ENCODE data around the gene ZMIZ1.

Gene ZMIZ1

GRCh38 chr10:79092292-79092896, 23.6 kb downstream of the ZMIZ1 start:
- TF ChIP-seq, protein P1, sequence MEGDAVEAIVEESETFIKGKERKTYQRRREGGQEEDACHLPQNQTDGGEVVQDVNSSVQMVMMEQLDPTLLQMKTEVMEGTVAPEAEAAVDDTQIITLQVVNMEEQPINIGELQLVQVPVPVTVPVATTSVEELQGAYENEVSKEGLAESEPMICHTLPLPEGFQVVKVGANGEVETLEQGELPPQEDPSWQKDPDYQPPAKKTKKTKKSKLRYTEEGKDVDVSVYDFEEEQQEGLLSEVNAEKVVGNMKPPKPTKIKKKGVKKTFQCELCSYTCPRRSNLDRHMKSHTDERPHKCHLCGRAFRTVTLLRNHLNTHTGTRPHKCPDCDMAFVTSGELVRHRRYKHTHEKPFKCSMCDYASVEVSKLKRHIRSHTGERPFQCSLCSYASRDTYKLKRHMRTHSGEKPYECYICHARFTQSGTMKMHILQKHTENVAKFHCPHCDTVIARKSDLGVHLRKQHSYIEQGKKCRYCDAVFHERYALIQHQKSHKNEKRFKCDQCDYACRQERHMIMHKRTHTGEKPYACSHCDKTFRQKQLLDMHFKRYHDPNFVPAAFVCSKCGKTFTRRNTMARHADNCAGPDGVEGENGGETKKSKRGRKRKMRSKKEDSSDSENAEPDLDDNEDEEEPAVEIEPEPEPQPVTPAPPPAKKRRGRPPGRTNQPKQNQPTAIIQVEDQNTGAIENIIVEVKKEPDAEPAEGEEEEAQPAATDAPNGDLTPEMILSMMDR (IDR thresholded peaks at IDR 0.05) = no peak
- H3K4me3 ChIP-seq (ENCODE audit: low read depth in 1 of 2, low read length in 1 of 2) = no peak overlapping the region
- peaks cover 20 to 25% of the 10 kb centered on the region in 2 experiments for H3K4me1 ChIP-seq (ENCODE audit: control insufficient read depth in 1 of 2, insufficient read depth in 1 of 2, low read depth in 1 of 2, low read length in 1 of 2)
- no peaks in the 10 kb centered on the region for H3K9me3 ChIP-seq
- H3K27me3 ChIP-seq = no peaks in the 10 kb centered on the region
- H3K36me3 ChIP-seq = no peaks in the 10 kb centered on the region
- no peak overlapping the region for H3K27ac ChIP-seq

GRCh38 chr10:79093658-79094411, 25.1 kb downstream of the ZMIZ1 start:
- TF ChIP-seq, protein P1 (IDR thresholded peaks at IDR 0.05) = no peak
- no peaks in the 10 kb centered on the region for H3K36me3 ChIP-seq
- H3K4me1 ChIP-seq (ENCODE audit: control insufficient read depth in 1 of 2, insufficient read depth in 1 of 2, low read depth in 1 of 2, low read length in 1 of 2) = peaks cover 14 to 15% of the 10 kb centered on the region in 2 experiments
- H3K27ac ChIP-seq = peak overlapping the region; percentile 30
- H3K27me3 ChIP-seq = no peaks in the 10 kb centered on the region
- peak overlapping the region in 1 of 2 experiments; percentile 19 for H3K4me3 ChIP-seq (ENCODE audit: low read depth in 1 of 2, low read length in 1 of 2)
- H3K9me3 ChIP-seq = no peaks in the 10 kb centered on the region

DNA sequence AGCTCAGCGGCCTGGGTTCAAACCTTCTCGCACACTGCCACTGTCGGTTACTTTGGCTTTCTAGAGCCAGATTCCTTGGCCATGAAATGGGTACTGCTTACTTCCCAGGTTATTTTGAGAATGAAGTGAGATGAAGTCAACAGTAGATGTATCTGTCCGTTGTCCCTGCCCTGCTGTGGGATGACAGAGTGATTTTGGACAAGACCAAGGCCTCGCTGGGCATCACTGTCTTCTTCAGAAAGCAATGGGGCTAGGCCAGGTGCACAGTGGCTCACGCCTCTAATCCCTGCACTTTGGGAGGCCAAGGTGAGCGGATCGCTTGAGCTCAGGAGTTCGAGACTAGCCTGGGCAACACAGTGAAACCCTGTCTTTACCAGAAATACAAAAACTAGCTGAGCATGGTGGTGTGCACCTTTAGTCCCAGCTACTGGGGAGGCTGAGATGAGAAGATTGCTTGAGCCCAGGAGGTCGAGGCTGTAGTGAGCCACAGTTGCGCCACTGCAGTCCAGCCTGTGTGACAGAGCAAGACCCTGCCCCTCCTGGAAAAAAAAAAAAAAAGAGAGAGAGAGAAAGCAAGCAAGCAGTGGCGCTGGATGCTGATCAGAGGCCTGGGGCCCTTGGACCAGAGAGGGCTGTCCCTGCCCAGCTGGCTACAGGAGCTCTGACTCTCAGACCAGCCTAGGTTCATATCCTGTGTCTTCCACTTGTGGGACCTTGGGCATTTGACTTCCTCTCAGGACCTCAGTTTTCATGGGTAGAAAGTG, 25.8 kb downstream of the ZMIZ1 start:
- H3K4me1 ChIP-seq (ENCODE audit: control insufficient read depth in 1 of 2, insufficient read depth in 1 of 2, low read depth in 1 of 2, low read length in 1 of 2) = peaks cover 14 to 15% of the 10 kb centered on the region in 2 experiments
- no peaks in the 10 kb centered on the region for H3K27me3 ChIP-seq
- TF ChIP-seq, protein P1 (IDR thresholded peaks at IDR 0.05) = no peak
- no peaks in the 10 kb centered on the region for H3K9me3 ChIP-seq
- peak overlapping the region in 1 of 2 experiments; percentile 19 for H3K4me3 ChIP-seq (ENCODE audit: low read depth in 1 of 2, low read length in 1 of 2)
- H3K36me3 ChIP-seq = no peaks in the 10 kb centered on the region
- peak overlapping the region; percentile 30 for H3K27ac ChIP-seq

- Histone ChIP-seq H3K36me3 (no peaks in the 10 kb centered on the region), H3K9me3 (no peaks in the 10 kb centered on the region), H3K27ac (no peak overlapping the region), H3K4me3 (ENCODE audit: low read depth in 1 of 2, low read length in 1 of 2) (no peak overlapping the region), H3K27me3 (no peaks in the 10 kb centered on the region), H3K4me1 (ENCODE audit: control insufficient read depth in 1 of 2, insufficient read depth in 1 of 2, low read depth in 1 of 2, low read length in 1 of 2) (peaks cover 14 to 15% of the 10 kb centered on the region in 2 experiments)
- TF ChIP-seq, protein P1 (IDR thresholded peaks at IDR 0.05) = no peak
Measured at GRCh38 chr10:79095316-79095715, 26.6 kb downstream of the ZMIZ1 start.

- peaks cover 14 to 15% of the 10 kb centered on the region in 2 experiments for H3K4me1 ChIP-seq (ENCODE audit: control insufficient read depth in 1 of 2, insufficient read depth in 1 of 2, low read depth in 1 of 2, low read length in 1 of 2)
- no peaks in the 10 kb centered on the region for H3K27me3 ChIP-seq
- H3K9me3 ChIP-seq = no peaks in the 10 kb centered on the region
- TF ChIP-seq, protein P1 (IDR thresholded peaks at IDR 0.05) = no peak
- no peaks in the 10 kb centered on the region for H3K36me3 ChIP-seq
- H3K4me3 ChIP-seq (ENCODE audit: low read depth in 1 of 2, low read length in 1 of 2) = no peak overlapping the region
- H3K27ac ChIP-seq = no peak overlapping the region
Measured at GRCh38 chr10:79096514-79096913, 27.7 kb downstream of the ZMIZ1 start.

Data from neutrophil (primary cell).